HG02571 (cell line): ENCODE data around the gene PLA2G4D.

Source experiments
- ATAC-seq: cut with Tn5 transposase; IDR thresholded peaks from one replicate; pipeline ENCODE4 v1.9.1; 2021; ENCODE audit warnings: mild to moderate bottlenecking, moderate library complexity; ENCODE audit not compliant: unreplicated experiment

The PLA2G4D gene

GRCh38 chr15:42090781-42091180, 3.6 kb downstream of the PLA2G4D start:
- no peak for ATAC-seq

- no peak for ATAC-seq
Observed at GRCh38 chr15:42090370-42090769, 4.0 kb downstream of the PLA2G4D start.

GRCh38 chr15:42089942-42090341, 4.4 kb downstream of the PLA2G4D start:
- ATAC-seq = no peak

GRCh38 chr15:42088801-42089640, 5.3 kb downstream of the PLA2G4D start:
- ATAC-seq = no peak

GRCh38 chr15:42087926-42088800, 6.2 kb downstream of the PLA2G4D start:
- ATAC-seq = no peak

- ATAC-seq = no peak
Observed at GRCh38 chr15:42087460-42087859, 6.9 kb downstream of the PLA2G4D start.

- ATAC-seq = no peak
Observed at GRCh38 chr15:42085721-42086120, 8.6 kb downstream of the PLA2G4D start.

- no peak for ATAC-seq
Observed at GRCh38 chr15:42085236-42085605, 9.1 kb downstream of the PLA2G4D start.

- ATAC-seq = no peak
Observed at GRCh38 chr15:42084465-42085235, 9.7 kb downstream of the PLA2G4D start.

- no peak for ATAC-seq
Observed at GRCh38 chr15:42083916-42084315, 10.4 kb downstream of the PLA2G4D start.

- ATAC-seq = no peak
Observed at GRCh38 chr15:42083605-42083908, 10.8 kb downstream of the PLA2G4D start.

- ATAC-seq = no peak
Observed at GRCh38 chr15:42082823-42083604, 11.3 kb downstream of the PLA2G4D start.

- no peak for ATAC-seq
Observed at GRCh38 chr15:42082141-42082540, 12.2 kb downstream of the PLA2G4D start.

GRCh38 chr15:42080919-42081830, 13.2 kb downstream of the PLA2G4D start:
- no peak for ATAC-seq

- no peak for ATAC-seq
Observed at GRCh38 chr15:42080186-42080918, 14.0 kb downstream of the PLA2G4D start.

- no peak for ATAC-seq
Observed at GRCh38 chr15:42079401-42079908, 14.9 kb downstream of the PLA2G4D start.

- no peak for ATAC-seq
Observed at GRCh38 chr15:42078903-42079302, 15.5 kb downstream of the PLA2G4D start.

GRCh38 chr15:42077689-42078088, 16.7 kb downstream of the PLA2G4D start:
- ATAC-seq = no peak

- ATAC-seq = no peak
Observed at GRCh38 chr15:42073418-42073817, 20.9 kb downstream of the PLA2G4D start.
